Measurements from ENCODE around the gene IFT122.
"Not testable (repeated sequence)": the region's sequence is repeated elsewhere in the genome, so short reads cannot be mapped to it uniquely, and the experiment has no call there.

IFT122 gene

DNA sequence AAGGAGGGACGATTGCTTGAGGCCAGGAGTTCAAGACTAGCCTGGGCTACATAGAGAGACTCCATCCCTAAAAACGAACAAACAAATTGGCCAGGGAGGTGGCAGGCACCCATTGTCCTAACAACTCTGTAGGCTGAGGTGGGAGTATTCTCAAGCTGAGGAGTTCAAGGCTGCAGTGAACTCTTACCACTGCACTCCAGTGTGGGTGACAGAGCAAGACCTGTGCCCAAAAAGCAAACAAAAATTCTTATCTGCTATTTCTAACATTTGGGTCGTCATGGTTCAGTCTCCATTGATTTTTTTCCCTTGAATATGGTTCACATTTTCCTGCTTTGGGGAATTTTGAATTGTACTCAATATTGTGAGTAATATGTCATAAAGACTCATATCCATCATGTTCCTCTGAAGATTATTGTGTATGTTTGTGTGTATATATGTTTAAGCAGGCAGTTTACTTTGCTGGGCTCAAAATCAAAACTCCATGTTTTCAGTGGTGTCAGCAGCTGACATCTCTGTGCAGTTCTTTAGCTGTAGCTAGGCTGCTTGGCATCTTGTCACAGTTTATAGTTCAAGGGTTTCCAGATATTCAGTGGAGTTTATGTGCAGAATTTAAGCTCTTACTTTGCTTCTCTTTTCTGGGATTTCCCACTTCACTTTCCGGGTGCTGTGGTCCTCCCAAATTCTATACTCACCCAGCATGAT, 33.2 kb downstream of the IFT122 start:
- TF ChIP-seq, protein P1, sequence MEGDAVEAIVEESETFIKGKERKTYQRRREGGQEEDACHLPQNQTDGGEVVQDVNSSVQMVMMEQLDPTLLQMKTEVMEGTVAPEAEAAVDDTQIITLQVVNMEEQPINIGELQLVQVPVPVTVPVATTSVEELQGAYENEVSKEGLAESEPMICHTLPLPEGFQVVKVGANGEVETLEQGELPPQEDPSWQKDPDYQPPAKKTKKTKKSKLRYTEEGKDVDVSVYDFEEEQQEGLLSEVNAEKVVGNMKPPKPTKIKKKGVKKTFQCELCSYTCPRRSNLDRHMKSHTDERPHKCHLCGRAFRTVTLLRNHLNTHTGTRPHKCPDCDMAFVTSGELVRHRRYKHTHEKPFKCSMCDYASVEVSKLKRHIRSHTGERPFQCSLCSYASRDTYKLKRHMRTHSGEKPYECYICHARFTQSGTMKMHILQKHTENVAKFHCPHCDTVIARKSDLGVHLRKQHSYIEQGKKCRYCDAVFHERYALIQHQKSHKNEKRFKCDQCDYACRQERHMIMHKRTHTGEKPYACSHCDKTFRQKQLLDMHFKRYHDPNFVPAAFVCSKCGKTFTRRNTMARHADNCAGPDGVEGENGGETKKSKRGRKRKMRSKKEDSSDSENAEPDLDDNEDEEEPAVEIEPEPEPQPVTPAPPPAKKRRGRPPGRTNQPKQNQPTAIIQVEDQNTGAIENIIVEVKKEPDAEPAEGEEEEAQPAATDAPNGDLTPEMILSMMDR (IDR thresholded peaks at IDR 0.05; ENCODE audit: insufficient read depth, low read depth, low read length, missing control alignments): no peak
- no peak for DNase-seq (ENCODE audit: low read depth)

DNA sequence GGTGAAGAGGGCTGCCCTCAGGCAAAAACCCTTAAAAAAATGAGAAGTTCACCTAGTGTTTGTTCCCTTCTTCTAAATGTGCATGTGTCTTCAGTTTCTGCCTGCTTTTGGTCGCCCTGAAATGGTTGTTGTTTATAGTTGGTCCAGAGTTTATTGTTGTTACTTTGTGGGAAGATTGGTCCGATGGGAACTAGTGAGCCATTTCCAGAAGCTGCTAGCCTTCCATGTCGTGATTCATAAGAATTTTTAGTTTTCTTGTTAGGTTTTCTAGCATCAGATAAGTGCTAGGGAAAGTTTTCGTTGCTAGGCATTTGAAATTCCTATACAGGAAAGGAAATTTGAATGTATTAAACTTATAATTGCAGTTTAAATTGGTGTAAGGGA, 33.7 kb downstream of the IFT122 start:
- TF ChIP-seq, protein P1 (IDR thresholded peaks at IDR 0.05; ENCODE audit: insufficient read depth, low read depth, low read length, missing control alignments): no peak
- no peak overlapping the region for H3K4me3 ChIP-seq (ENCODE audit: low read depth, low read length)
- DNase-seq (ENCODE audit: low read depth): no peak

More for the DNA sequence above, 33.2 kb downstream of the IFT122 start:
- no peak overlapping the region for H3K4me3 ChIP-seq (ENCODE audit: low read depth, low read length)

DNA sequence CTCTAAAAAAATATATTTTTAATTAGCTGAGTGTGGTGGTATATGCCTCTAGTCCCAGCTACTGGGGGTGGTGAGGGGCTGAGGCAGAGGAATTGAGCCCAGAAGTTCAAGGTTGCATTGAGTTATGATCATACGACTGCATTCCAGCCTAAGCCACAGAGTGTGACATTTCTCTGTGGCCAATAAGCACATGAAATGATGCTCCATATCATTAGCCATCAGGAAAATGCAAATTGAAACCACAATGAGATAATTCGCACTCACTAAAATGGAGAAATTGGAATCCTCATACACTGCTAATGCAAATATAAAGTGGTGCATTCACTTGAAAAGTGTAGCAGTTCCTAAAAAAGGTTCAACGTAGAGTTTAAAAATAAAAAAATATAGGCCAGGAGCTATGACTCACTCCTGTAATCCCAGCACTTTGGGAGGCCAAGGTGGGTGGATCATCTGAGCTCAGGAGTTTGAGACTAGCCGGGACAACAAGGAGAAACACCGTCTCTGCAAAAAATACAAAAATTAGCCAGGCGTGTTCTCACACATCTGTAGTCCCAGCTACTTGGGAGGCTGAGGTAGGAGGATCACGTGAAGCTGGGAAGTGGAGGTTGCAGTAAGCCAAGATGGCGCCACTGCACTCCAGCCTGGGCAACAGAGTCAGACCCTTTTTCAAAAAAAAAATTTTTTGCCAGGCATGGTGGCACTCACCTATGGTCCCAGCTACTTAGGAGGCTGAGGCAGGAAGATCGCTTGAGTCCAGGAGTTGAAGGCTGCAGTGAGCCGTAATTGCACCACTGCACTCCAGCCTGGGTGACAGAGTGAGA, 35.2 kb downstream of the IFT122 start:
- TF ChIP-seq, protein P1 (IDR thresholded peaks at IDR 0.05; ENCODE audit: insufficient read depth, low read depth, low read length, missing control alignments): no peak
- DNase-seq (ENCODE audit: low read depth): no peak
- no peak overlapping the region for H3K4me3 ChIP-seq (ENCODE audit: low read depth, low read length)

DNA sequence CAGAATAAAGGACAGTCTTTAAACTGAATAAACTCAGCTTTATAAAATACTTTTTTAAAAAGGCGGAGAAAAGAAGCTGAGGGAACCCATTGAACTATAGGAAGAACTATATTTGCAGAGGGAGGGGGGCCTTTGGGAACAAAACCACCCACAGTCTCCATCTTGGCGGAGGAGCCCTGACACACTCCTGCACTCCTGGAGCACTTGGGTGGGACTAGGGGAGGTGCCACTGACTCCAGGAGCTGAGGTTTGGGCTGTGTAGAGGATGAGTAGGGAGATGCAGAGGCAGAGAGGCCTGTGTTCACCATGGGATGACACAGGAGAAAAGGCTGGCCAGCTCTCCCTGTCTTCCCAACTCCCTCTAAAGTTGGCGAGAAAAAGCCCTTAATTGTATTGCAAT, 35.8 kb downstream of the IFT122 start:
- no peak overlapping the region for H3K4me3 ChIP-seq (ENCODE audit: low read depth, low read length)
- no peak for DNase-seq (ENCODE audit: low read depth)
- TF ChIP-seq, protein P1 (IDR thresholded peaks at IDR 0.05; ENCODE audit: insufficient read depth, low read depth, low read length, missing control alignments): no peak

DNA sequence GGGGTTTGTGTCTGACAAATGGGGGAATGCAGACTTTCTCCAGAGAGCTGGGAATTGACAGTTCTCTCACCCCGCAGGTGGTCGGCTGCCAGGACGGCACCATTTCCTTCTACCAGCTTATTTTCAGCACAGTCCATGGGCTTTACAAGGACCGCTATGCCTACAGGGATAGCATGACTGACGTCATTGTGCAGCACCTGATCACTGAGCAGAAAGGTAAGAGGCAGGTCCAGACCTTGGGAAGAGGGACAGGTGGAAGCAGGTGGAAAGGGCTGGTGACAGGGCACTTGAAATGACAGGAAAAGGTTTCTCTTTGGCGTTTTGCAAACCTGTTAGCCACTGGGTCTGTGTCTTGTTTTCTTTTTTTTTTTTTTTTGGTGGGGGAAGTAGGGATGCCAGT, 36.6 kb downstream of the IFT122 start:
- TF ChIP-seq, protein P1 (IDR thresholded peaks at IDR 0.05; ENCODE audit: insufficient read depth, low read depth, low read length, missing control alignments): no peak
- H3K4me3 ChIP-seq (ENCODE audit: low read depth, low read length): no peak overlapping the region
- DNase-seq (ENCODE audit: low read depth): no peak

DNA sequence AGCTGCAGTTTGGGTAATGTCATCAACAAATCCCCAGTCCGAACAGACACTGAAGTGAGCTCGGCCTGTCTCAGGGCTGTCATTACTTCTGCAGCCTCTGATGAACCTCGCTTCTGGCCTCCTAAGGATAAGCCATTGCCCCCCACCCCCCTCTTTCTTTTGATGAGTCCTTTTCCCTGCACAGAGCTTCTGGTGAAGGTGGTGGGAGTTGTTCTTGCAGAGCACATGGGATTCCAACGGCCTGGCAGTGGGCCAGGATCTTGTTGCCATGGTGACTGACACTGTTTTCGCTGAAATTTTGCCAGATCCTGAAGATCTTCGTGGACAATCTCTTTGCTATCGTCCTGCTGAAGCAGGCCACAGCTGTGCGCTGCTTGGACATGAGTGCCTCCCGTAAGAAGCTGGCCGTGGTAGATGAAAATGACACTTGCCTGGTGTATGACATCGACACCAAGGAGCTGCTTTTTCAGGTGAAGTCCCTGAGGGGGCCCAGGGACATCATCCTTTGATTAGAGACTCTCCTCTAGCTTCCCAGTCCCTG, 41.3 kb downstream of the IFT122 start:
- not testable (repeated sequence) for H3K4me3 ChIP-seq (ENCODE audit: low read depth, low read length); DNase-seq (ENCODE audit: low read depth)

DNA sequence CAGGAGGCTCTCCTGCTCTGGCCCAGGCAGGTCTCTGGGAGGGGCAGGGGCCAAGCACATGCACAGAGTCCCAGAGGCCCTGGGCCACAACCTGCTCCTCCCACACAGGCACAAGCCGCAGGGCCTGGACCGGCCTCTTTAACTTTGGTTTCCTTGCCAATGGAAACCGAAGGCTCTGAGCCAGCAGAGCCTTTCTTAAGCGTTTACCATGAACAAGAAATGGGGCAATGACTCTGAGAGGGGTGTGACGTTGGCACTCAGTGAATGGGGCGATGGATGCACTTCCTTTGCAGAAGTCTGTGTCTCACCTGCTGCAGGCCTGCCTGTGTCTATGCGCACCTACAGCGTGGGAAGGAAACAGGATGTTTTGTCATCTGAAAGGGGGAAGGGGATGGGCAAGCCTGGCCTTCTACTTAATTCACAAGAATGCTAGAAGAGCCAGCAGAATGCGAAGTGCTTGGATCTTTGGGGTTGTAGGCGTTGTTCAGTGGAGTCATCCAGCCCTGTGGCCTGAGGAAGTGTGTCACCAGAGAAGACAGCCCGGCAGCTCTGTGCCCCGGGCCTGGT, 41.8 kb downstream of the IFT122 start:
- DNase-seq (ENCODE audit: low read depth): no peak
- TF ChIP-seq, protein P1 (IDR thresholded peaks at IDR 0.05; ENCODE audit: insufficient read depth, low read depth, low read length, missing control alignments): no peak
- H3K4me3 ChIP-seq (ENCODE audit: low read depth, low read length): no peak overlapping the region
